HEK293T (cell line): ENCODE measurements around the gene GRAP2.

Experiments
- HDGF ChIP-seq: fragments of 450-650 bp; IDR thresholded peaks from 2 replicates; pipeline ENCODE4 v1.6.1; 2017; ENCODE audit warnings: antibody characterized with exemption, borderline replicate concordance
- ZNF384 ChIP-seq: fragments of 450-650 bp; IDR thresholded peaks from 2 replicates; pipeline ENCODE4 v1.6.1; 2016

GRCh38 chr22:39942439-39943230, 41.8 kb downstream of the GRAP2 start:
- TF ChIP-seq ZNF384 (0 out of 2 replicates have a peak, but pooled peaks have one; percentile 12), HDGF (no peak)
